ENCODE measurements around the gene PNPLA8.

Gene PNPLA8

DNA sequence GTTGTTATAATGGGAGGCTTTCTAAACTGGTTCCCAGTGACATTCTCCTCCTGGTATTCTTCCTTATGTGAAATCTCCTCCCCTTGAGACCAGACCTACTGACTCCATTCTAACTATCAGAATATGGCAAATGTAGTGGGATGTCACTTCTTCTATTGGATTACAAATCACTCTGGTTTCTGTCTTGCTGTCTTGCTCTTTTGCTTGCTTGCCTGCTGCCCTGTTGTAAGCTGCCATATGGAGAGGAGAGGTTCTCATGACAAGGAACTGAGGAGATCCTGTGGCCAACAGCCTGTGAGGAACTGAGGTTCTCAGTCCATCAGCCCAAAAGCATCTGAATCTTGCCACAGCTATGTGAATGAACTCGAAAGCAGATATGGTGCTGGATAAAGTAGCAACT lies 65.0 kb downstream of the PNPLA8 start:
- no peak for TF ChIP-seq EZH2phosphoT487 (IDR thresholded peaks at IDR 0.05; ENCODE audit: low read length)
- TF ChIP-seq, protein P1, sequence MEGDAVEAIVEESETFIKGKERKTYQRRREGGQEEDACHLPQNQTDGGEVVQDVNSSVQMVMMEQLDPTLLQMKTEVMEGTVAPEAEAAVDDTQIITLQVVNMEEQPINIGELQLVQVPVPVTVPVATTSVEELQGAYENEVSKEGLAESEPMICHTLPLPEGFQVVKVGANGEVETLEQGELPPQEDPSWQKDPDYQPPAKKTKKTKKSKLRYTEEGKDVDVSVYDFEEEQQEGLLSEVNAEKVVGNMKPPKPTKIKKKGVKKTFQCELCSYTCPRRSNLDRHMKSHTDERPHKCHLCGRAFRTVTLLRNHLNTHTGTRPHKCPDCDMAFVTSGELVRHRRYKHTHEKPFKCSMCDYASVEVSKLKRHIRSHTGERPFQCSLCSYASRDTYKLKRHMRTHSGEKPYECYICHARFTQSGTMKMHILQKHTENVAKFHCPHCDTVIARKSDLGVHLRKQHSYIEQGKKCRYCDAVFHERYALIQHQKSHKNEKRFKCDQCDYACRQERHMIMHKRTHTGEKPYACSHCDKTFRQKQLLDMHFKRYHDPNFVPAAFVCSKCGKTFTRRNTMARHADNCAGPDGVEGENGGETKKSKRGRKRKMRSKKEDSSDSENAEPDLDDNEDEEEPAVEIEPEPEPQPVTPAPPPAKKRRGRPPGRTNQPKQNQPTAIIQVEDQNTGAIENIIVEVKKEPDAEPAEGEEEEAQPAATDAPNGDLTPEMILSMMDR (IDR thresholded peaks at IDR 0.05; ENCODE audit: low read length) = no peak
- TF ChIP-seq EZH2 (optimal IDR thresholded peaks at IDR 0.05; ENCODE audit: low read depth, low read length) = no peak
- Histone ChIP-seq H3K9me2 (replicated peaks; ENCODE audit: insufficient read depth, low read length) (no peaks in the 10 kb centered on the region), H2AFZ (ENCODE audit: low read length) (no peak overlapping the region), H3K9ac (ENCODE audit: low read length) (no peak overlapping the region), H3K4me2 (ENCODE audit: low read depth, low read length) (no peak overlapping the region), H3K4me1 (ENCODE audit: low read length) (no peaks in the 10 kb centered on the region), H3K27me3 (replicated peaks; ENCODE audit: insufficient read depth, low read length) (peaks cover 5% of the 10 kb centered on the region), H3K27ac (ENCODE audit: low read length) (no peak overlapping the region), H4K20me1 (ENCODE audit: insufficient read depth, low read length) (no peaks in the 10 kb centered on the region), H3K36me3 (replicated peaks; ENCODE audit: insufficient read depth, low read length) (no peaks in the 10 kb centered on the region), H3F3A (ENCODE audit: insufficient read depth, low read length) (no peaks in the 10 kb centered on the region), H3K79me2 (ENCODE audit: low read length) (no peaks in the 10 kb centered on the region), H3K4me3 (ENCODE audit: low read length) (no peak overlapping the region), H3K9me3 (replicated peaks; ENCODE audit: insufficient read depth, low read length) (no peaks in the 10 kb centered on the region)
- DNase-seq = no peak

DNA sequence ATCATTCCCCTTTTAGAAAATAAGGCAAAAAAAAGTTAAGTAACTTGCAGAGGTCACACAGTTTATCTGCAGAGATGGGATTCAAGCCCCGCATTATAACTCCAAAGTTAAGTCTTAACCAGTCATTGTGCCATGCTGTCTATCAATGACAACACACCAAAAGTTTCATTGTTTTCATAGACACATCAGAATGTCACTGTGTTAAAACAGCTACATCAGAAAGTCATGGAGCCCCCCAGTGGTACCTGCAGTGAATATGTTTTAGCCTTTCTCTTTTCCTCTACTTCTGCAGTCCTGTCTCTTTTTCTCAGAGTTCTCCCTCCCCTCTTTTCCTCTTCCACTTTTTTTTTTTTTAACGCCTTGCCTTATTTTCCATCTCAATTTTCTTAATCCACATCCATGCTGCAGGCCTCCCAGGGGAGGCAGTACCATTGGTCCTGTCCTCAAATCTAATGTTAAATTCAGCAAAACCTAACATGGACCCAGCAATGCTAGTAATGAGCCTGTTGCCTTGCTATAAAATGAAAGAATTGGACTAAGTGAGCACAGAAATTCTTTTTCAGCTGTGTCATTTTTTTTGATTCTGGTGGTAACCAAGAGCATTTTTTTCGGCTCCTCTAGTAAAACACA lies 65.9 kb downstream of the PNPLA8 start:
- Histone ChIP-seq H4K20me1 (ENCODE audit: insufficient read depth, low read length) (no peaks in the 10 kb centered on the region), H3K27ac (ENCODE audit: low read length) (no peak overlapping the region), H3K79me2 (ENCODE audit: low read length) (no peaks in the 10 kb centered on the region), H3K4me2 (ENCODE audit: low read depth, low read length) (no peak overlapping the region), H3K9ac (ENCODE audit: low read length) (no peak overlapping the region), H3K4me3 (ENCODE audit: low read length) (no peak overlapping the region), H2AFZ (ENCODE audit: low read length) (no peak overlapping the region), H3K9me3 (replicated peaks; ENCODE audit: insufficient read depth, low read length) (no peaks in the 10 kb centered on the region), H3K27me3 (replicated peaks; ENCODE audit: insufficient read depth, low read length) (peaks cover 14% of the 10 kb centered on the region), H3K36me3 (replicated peaks; ENCODE audit: insufficient read depth, low read length) (no peaks in the 10 kb centered on the region), H3K4me1 (ENCODE audit: low read length) (no peaks in the 10 kb centered on the region), H3K9me2 (replicated peaks; ENCODE audit: insufficient read depth, low read length) (no peaks in the 10 kb centered on the region), H3F3A (ENCODE audit: insufficient read depth, low read length) (no peaks in the 10 kb centered on the region)
- TF ChIP-seq EZH2phosphoT487 (IDR thresholded peaks at IDR 0.05; ENCODE audit: low read length) = no peak
- TF ChIP-seq, protein P1 (IDR thresholded peaks at IDR 0.05; ENCODE audit: low read length) = peak; percentile 71
- peak; percentile 69 for DNase-seq

DNA sequence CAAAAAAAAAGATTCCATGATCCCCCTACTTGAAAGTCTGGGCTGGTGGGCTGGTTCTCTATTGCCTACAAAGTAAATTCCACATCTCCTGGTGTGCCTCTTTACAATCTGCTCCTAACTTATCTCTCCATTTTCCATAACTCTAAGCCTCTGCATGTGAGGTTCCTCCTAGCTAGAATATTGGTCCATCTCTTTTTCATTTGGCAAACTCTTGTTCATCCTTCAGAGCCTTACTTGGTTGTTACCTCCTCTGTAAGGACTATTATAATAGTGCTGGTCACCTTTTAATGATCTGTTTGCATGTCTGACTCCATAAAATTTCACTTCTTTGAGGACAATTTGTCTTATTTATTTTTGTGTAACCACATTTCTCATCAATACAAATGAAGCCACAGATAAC lies 68.1 kb downstream of the PNPLA8 start:
- no peaks in the 10 kb centered on the region for H3K9me3 ChIP-seq (replicated peaks; ENCODE audit: insufficient read depth, low read length)
- TF ChIP-seq EZH2 (optimal IDR thresholded peaks at IDR 0.05; ENCODE audit: low read depth, low read length) (no peak), EZH2phosphoT487 (IDR thresholded peaks at IDR 0.05; ENCODE audit: low read length) (no peak)
- TF ChIP-seq, protein P1 (IDR thresholded peaks at IDR 0.05; ENCODE audit: low read length) = no peak
- no peak for DNase-seq
- H3K27me3 ChIP-seq (replicated peaks; ENCODE audit: insufficient read depth, low read length) = peaks cover 24% of the 10 kb centered on the region
- H3K4me3 ChIP-seq (ENCODE audit: low read length) = no peak overlapping the region
- no peak overlapping the region for H3K9ac ChIP-seq (ENCODE audit: low read length)
- H3K36me3 ChIP-seq (replicated peaks; ENCODE audit: insufficient read depth, low read length) = no peaks in the 10 kb centered on the region
- no peaks in the 10 kb centered on the region for H3F3A ChIP-seq (ENCODE audit: insufficient read depth, low read length)
- H3K79me2 ChIP-seq (ENCODE audit: low read length) = no peaks in the 10 kb centered on the region
- H2AFZ ChIP-seq (ENCODE audit: low read length) = no peak overlapping the region
- H3K4me1 ChIP-seq (ENCODE audit: low read length) = no peaks in the 10 kb centered on the region
- no peaks in the 10 kb centered on the region for H3K9me2 ChIP-seq (replicated peaks; ENCODE audit: insufficient read depth, low read length)
- H3K27ac ChIP-seq (ENCODE audit: low read length) = no peak overlapping the region
- H4K20me1 ChIP-seq (ENCODE audit: insufficient read depth, low read length) = no peaks in the 10 kb centered on the region
- no peak overlapping the region for H3K4me2 ChIP-seq (ENCODE audit: low read depth, low read length)

Data from MM.1S (cell line).